Measurements from ENCODE around the gene MAP1S.

MAP1S gene, protein sequence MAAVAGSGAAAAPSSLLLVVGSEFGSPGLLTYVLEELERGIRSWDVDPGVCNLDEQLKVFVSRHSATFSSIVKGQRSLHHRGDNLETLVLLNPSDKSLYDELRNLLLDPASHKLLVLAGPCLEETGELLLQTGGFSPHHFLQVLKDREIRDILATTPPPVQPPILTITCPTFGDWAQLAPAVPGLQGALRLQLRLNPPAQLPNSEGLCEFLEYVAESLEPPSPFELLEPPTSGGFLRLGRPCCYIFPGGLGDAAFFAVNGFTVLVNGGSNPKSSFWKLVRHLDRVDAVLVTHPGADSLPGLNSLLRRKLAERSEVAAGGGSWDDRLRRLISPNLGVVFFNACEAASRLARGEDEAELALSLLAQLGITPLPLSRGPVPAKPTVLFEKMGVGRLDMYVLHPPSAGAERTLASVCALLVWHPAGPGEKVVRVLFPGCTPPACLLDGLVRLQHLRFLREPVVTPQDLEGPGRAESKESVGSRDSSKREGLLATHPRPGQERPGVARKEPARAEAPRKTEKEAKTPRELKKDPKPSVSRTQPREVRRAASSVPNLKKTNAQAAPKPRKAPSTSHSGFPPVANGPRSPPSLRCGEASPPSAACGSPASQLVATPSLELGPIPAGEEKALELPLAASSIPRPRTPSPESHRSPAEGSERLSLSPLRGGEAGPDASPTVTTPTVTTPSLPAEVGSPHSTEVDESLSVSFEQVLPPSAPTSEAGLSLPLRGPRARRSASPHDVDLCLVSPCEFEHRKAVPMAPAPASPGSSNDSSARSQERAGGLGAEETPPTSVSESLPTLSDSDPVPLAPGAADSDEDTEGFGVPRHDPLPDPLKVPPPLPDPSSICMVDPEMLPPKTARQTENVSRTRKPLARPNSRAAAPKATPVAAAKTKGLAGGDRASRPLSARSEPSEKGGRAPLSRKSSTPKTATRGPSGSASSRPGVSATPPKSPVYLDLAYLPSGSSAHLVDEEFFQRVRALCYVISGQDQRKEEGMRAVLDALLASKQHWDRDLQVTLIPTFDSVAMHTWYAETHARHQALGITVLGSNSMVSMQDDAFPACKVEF

DNA sequence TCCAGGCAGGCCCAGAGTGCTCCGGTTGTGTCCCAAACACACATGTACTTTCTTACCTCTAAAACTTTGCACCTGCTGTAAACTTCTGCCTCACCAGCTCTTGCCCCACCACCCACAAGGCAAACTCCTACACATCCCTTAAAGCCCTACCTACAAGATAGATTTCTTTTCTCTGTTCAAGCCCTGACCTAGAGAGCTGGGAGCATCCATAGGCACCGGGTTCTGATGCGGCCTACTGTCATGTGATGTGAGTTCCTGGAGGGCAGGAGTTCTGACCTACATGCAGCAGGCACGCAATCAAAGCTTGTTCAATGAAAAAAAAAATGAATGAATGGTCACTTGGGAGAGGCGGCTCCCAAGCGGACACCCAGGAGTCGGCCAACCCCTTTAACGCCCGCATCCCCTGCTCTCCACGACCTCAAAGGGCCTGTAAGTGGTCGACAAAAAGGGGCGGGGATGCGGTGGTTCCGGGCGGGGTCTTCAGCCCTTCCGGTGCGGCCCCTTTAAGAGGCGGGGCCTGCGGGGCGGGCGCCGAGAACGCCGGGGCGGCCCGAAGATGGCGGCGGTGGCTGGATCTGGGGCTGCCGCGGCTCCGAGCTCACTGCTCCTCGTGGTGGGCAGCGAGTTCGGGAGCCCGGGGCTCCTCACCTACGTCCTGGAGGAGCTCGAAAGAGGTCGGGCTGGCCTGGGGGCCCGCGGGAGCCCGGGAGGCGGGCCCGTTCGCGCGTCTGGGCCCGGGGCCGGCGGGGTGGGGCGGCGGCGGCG is at the start of gene MAP1S:
MAP1S (plus strand) TSS at position 534 of the 765 bp plus-strand sequence; CDS start at position 557, 23 bp downstream.
- peak; percentile 50 for DNase-seq

DNA sequence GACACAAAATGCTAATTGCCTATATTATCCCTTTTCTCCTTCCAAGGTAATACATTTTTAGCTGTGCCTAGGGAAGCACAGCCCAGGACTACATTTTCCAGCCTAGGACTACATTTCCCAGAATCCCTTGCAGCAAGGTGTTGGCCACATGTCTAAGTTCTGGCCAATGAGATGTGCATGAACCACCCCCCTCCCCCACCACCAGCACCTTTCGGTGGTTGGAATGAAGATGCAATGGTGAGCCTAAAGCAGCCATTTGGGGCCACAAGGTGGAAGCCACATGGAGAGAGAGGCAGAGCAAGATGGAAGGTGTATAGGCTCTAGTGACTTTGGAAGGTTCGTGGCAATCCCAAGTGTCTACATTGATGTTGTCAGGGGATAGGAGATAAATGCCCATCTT is 47.4 kb upstream of the MAP1S start:
- no peak for DNase-seq

DNA sequence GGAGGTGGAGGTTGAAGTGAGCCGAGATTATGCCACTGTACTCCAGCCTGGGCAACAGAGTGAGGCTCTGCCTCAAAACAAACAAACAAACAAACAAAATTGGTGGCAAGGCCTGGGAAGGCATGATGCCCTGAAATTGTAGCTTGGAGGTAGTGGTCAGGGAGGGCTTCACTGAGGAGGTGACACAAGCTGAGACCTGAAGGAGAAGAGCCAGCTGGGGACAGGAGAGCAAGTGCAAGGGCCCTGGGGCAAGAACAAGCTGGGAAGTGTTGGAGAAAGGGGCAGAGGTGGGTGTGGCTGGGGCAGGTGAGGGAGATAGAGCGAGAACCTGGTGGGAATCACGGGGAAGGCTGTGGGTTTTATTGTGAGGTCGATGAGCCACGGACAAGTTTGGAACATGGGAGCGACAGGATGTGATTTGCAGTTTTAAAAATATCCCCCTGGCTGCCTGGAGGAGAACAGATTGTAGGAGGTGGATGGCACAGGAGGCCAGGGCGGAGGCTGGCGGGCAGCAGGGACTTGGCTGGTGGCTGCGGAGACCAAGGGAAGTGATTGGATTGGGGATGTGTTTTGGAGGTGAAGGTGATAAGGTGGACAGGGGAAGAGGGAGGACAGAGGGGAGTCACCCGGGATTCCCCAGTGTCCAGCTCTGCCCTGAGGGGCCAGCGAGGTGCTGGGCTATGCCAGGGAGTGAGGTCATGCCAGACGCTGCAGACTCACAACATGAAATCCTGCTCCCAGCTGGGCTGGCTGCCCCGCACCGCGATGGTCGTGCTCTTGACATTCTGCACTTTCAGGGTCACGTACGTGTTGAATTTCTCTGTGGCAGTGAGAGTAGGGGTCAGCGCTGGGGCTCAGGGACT is 45.1 kb upstream of the MAP1S start:
- DNase-seq: no peak

DNA sequence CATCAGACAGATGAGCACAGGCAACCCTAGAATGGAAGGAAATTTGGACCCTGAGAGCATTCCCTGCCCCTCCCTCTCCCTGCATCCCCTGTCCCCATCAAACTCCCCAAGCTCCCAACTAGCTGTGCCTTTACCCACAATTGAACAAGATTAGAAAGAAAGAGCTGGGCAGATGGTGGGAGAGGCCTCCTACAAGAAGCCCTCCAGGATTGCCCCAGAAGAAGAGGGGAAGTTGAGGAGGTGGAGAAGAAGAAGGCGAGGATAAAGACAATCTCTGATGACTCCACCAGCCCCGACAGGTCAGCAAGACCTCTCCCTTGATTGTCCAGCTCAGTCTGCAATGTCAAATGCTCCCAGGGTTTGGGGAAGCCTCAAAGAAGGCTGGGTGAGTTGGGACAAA is 43.0 kb upstream of the MAP1S start:
- DNase-seq: no peak

DNA sequence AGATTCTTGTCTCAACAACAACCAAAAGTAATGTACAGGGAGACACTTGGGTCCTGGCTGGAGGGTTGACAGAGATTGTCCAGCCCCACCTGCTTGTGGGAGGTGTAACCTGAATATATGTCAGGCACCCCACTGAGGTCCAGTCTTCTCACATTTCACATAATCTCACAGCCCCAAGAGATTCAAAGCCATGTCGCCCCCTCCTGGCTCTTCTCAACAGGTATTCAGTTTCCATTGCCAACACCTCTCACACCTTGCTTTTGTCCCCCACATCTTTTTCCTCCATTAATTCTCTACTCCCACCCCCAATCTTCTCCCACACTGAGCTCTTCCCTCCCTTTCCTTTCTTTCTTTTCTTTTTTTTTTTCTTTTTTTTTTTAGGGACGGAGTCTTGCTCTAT is 42.3 kb upstream of the MAP1S start:
- DNase-seq: no peak

DNA sequence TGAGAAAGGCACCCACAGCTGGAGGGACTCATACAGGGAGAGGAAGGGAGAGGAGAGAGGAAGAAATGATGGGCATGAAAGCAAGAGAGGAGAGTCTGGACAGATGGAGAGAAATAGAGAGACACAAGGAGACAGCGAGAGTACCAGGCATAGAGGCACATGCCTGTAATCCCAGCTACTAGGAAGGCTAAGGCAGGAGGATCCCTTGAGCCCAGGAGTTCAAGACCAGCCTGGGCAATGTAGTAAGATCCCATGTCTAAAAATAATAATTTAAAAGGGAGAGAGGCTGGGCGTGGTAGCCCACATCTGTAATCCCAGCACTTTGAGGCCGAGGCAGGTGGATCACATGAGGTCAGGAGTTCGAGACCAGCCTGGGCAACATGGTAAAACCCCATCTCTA is 40.4 kb upstream of the MAP1S start:
- no peak for DNase-seq

DNA sequence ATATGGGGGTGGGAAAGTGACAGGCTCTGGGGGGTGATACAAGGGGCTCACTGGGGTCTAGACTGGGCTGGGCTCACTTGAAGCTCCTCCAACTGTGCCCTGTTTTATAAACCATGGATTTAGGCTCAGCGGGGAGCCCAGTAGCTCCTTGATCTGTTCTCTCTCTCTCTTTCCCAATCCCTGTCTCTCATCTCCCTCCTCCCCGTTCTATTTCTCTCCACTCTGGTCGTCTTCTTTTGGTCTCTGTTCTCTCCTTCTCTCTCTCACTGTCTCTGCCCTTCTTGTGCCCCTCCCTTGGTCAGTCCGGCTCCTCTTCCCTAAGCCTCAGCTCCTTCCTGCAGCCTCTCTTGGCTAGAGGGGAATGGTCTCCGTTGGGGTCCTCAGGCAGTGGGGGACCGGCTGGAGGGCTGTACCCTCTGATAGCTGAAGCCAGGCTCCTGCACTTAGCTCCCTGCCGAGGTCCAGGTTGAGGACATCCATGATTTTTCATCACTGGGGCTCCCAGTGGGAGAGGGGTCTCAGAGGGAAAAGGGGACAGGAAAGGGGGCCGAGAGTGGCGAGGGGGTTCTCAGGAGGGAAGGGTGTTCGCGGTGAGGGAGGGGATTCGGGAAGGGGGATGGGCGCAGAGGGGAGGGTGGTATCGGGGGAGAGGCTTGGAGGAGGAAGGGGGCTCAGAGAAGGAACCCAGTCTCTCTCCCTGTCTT is 39.6 kb upstream of the MAP1S start:
- DNase-seq: no peak

DNA sequence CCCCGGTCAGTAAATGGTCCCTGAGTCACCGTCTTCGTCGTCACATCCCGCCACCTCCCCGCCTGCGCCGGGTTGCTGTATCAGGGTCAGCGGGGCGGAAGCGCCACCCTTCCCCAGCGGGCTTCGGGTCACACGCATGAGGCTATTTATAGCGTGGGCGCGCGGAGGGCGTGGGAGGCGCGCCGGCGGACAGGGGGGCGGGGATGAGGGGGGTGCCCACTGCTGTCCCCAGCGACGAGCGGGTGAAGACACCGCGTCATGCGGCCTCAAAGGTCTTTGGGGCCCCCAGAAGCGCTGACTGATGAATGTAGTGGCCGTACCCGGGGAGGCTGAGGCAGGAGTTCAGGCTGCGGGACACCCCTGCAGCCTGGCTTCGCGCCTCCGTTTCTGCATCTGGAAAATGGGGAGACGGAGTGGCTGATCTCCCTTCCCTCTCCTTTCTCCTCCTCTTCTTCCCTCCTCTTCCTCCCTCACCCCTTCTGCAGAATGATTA is 39.0 kb upstream of the MAP1S start:
- no peak for DNase-seq

DNA sequence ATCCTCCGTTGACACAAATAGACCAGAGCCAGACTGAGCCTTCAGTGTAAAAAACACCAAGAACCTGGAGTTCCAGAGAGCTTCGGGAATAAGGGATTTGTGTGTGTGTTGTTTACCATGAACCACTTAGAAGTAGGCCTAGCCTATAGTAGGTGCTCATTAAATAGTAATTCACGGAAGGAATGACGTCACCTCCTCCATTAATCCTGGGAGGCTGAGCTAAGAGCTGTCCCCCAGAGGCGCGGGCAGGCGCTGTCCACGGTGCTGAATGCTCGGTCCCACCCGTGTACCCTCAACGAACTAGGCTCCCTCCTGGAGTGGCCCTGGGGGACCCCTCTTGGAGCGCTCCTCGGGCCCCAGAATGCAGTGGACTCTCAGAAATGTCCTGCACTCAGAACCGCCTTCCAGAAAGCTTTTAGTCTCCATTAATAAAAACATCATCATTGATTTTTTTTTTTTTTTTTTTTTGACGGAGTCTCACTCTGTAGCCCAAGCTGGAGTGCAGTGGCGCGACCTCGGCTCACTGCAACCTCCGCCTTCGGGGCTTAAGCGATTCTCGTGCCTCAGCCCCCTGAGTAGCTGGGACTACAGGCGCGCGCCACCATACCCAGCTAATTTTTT is 37.7 kb upstream of the MAP1S start:
- DNase-seq: no peak

DNA sequence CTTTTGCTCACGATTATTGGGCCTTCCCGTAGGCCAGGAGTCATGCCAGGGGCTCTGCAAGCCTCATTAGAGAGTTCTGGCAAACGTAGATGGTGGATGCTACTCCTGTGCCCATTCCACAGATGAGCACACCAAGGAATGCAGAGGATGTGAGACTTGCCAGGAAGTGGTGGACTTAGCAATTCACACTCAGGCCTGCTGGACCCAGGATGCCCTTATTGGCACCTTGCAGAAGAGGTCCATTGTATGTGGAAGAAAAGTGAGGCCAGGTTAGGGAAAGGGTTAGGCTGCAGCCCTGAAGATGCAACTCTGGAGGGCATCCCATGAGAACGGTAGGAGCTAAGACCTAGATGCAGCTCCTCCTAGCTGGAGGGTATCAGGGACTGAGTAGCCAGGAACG is 37.0 kb upstream of the MAP1S start:
- no peak for DNase-seq

DNA sequence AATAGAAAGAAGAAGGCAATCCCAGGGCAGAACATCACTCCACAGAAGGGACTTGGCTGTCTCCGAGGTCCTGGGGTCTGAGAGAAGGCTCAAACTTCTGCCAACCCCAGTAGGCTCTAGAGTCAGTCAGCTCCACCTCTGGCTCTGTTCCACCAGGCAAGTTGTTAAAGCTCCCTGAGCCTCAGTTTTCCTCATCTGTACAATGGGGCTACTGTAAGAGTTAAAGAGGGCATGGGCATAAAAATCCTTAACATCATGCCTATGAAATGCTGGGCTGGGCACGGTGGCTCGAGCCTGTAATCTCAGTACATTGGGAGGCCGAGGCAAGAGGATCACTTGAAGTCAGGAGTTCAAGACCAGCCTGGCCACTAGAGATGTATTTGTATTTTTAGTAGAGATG is 36.2 kb upstream of the MAP1S start:
- no peak for DNase-seq

DNA sequence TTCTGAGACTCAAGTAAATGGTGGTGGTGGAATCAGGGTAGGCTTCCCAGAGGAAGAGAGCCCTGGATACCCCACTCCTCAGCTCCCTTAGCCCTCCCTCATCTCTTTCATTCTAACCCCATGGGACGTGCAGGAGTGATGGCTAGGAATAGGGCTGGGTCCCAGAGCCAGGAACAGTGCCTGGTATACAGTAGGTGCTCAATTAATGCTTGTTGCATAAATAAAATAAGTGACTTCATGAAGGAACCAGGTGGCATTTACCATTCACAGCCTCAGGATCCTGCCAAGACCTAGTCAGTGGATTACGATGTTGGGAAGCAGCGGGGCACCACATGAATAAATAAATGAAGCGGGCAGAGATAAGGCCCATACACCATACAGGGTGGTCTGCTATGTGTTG is 35.0 kb upstream of the MAP1S start:
- DNase-seq: no peak

DNA sequence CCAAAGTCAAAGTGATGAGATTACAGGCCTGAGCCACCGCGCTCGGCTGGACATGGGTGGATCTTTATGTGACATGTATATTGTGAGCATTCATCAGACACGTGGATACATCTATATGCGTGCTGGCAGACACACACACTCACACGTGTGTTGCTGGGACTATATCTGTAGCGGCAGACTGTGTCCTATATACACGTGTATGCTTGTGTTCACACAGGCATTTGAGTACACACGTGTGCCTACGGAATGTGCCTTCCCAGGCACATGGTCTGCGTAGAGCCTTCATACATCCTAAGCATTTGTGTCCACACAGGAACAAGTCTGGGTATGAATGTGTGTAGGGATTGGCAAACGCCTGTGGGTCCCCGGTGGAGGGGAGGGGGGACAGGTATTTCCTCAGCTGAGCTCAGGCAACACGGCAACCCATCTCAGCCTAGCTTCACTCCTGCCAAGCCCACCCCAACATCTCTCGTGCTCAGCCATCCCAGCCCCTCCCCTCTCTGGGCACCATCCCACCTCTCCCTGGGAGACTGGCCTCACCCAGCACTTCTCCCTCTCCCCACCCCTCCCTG is 33.7 kb upstream of the MAP1S start:
- DNase-seq: no peak

DNA sequence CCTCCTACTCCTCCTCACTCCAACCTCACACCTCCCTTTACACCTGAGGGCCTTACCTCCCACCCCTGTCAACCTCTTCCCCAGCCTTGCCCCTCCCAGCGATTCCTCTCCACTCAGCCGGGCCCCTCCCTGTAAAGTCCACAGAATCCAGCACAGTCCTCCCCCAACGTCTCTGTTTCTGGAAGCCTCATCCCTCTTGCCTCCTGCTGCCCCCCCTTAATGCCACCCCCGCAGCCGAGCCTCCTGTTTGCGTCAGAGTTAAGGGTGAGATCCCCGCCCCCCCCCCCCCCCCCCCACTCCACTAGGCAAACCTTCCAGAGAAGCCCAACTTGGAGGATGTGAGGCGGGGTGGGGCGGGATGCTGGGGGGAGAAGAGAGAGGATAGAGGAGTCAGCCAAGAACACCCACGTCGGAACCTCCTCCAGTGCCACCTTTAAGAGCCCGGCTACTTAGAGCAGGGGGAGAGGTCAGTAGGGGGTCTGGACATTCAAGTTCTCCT is 33.2 kb upstream of the MAP1S start:
- DNase-seq: no peak

DNA sequence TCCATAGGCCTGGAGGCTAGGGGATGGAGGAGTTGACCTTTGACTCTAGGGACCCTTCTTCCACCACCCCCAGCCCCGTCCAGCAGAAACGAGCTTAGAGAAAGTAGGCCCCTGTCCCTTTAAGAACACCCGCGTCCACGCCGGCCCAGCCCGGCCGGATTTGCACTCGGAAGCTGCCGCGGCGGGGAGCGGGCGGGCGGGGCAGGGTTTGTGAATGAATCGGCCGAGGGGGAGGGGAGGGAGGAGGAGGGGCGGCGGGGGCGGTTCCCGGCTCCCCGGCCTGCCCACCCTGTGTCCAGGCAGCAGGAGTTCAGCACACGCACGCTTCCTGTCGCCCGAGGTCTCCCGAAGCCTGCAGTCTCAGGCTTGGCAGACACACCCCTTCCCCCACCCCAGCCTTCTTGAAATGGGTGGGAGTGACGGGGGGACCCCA is 32.7 kb upstream of the MAP1S start:
- no peak for DNase-seq

DNA sequence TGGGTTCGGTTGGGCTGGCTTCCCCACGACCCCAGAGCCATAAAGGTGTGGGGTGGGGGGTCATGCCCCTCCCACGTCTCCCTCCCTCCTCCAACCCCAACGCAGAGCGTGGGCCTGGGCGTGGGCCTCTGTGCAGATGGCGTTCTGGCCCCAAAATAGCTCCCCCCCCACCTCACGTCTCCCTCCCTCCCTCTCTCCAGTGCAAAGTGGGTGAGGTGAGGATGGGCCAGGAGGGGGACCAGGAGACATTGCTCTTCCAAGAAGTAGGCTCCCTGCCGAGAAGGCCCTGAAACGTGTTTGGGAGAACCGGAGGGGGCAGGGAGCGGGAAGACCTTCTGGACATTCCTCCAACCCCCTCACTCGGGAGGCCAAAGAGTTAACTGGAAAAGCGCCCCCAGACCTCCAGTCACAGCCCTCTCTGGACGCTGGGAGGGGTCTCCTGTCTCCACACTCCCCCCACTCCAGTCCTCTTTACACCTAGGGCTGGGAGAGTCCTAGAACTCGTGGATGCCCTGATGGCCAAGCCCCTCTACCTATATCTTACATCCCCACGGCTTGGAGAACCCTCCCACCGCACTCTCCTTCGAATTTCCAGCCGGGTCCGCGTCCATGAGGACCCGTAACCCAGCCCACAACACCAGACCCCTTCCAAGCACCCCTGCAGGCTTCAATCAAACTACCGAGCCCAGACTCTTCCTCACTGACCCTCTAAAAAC is 32.0 kb upstream of the MAP1S start:
- DNase-seq: no peak

DNA sequence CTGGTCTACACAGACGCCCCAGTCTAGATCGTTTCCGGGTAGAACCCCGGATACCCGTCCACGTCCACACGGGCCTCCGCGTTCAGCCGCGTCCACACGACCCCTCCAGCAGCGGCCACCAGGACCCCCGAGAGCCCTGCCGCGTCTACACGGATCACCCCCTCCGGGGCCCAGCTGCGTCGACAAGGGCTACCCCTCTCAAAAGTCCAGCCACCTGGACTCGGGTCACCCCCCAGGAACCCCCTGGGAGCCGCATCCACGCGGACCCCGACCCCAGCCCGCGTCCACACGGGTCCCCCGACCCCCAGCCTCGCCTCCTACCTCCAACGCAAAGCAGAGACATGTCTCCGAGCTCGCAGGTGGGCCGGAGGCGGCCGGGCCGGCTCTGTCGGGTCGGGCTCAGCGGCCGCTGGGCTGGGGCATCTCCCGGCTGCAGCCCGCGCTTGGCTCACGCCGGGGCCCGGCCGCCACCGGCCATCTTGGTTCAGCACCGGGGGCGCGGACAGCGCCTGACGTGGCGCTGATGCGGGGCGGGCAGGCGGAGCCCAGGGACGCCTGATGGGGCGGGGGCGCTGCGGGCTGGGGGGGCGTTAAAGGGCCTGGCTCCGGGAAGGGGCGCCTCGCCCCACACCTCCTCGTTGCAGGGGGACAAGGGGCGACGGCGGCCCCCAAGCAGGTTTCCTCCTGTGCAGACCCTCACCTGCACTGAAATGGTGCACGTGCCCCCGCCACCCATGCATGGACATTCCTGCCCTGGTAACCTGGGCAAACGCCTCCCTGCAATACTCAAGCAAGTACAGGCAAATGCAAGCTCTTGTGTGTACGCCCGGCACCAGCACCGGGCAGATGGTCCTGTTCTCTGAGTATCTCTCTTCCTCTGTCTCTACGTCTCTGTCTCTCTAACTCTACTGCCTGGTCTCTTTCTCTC is 31.2 kb upstream of the MAP1S start, which contains the start of gene UNC13A:
UNC13A (minus strand) TSS at position 498 of the 928 bp plus-strand sequence; CDS start at position 343, 155 bp downstream.
- DNase-seq: no peak
